Neural crest cell (in vitro differentiated cells): ENCODE measurements around the gene MYO19. TPM values are rescaled to one million over a fixed set of nuclear protein-coding genes. Genes with fewer than 3 reads are reported as not detected.

Source experiments
- DNase-seq: peaks from one replicate; pipeline ENCODE4 v3.0.0; 2021; ENCODE audit warnings: low read depth, mixed read lengths, low spot score
- H3K27ac Mint-ChIP-seq: one replicate; pipeline ENCODE4 v1.8.0; 2021; ENCODE audit warnings: mild to moderate bottlenecking, mixed read lengths; ENCODE audit not compliant: unreplicated experiment
- H3K27me3 Mint-ChIP-seq: 2 replicates; pipeline ENCODE4 v1.8.0; 2021; ENCODE audit warnings: low read depth, mild to moderate bottlenecking, mixed read lengths
- H3K36me3 Mint-ChIP-seq: 2 replicates; pipeline ENCODE4 v1.8.0; 2021; ENCODE audit warnings: low read depth, mild to moderate bottlenecking, mixed read lengths
- H3K4me1 Mint-ChIP-seq: 2 replicates; pipeline ENCODE4 v1.8.0; 2021; ENCODE audit warnings: mixed read lengths
- H3K4me3 Mint-ChIP-seq: one replicate; pipeline ENCODE4 v1.8.0; 2021; ENCODE audit warnings: mild to moderate bottlenecking, mixed read lengths
- H3K9me3 Mint-ChIP-seq: 2 replicates; pipeline ENCODE4 v1.8.0; 2021; ENCODE audit warnings: mixed read lengths
- long read RNA-seq: library from polyadenylated mRNA; unstranded; transcript quantifications from one replicate; pipeline ENCODE4 v2.0.0, GENCODE V29; 2020
- total RNA-seq: library from RNA; stranded (reverse); gene quantifications from 2 replicates; pipeline ENCODE4 v1.2.1, GENCODE V29; 2021
- TF ChIP-seq, protein P1 (sequence below): fragments of 200-600 bp; sonication (generic); conservative IDR thresholded peaks from 2 replicates; pipeline ENCODE4 v1.5.0; 2021; ENCODE audit warnings: antibody characterized with exemption, mild to moderate bottlenecking

Gene MYO19
- total RNA-seq, result 101 and 104 TPM in 2 replicates
- long read RNA-seq, full-length matches to known transcripts, result 15 of 45 reads
- long read RNA-seq, partial matches to known transcripts, result 16 of 45 reads
- long read RNA-seq, other reads (novel, unspliced or antisense), result 14 of 45 reads

DNA sequence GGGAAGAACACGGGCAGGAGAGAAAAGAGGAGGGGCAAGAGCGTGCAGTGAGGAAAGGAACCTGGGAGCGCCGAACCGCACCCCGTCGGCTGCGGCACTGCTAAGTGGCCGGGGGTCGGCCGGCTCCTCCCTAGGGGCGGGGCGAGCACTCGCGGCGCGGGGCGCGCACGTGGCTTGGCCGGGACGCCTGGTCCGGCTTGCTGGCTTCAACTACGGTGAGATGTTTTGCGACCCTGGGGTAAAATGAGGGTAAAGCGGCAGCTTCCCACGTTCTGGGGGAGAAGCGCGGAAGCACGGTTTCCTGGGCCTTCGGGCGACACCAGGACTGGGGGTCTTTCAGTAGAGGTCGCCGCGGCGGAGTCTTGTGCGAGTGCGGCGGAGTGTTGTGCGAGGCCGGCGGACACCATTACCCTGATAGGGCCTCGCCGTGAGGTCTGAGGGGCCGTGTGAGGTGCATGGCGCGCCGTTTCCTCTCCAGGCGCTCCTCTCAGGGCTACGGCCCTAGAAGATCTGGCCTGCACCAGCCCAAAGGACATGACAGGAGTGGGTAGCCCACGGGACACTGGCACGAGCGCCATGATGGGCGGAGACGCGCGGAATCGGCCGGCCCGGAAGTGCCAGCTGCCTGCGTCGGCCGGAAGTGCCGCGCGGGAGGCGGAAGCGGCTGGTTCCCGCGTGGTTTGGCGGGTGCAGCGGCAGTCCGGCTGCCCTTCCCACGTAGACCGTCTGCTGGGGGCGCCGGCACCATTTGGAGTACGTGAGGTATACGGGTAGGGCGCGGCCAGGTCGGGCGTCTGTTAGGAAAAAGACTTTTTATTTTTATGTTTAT, at the start of gene MYO19, which contains the start of gene PIGW:
Gene MYO19 (minus strand): TSS at position 29 of the 829 bp plus-strand sequence. CDS start 2,330 bp downstream, outside the sequence.
Gene PIGW (plus strand): TSS at position 148 of the 829 bp plus-strand sequence. CDS start 2,115 bp downstream, outside the sequence.
- no peaks in the 10 kb centered on the region for H3K27me3 Mint-ChIP-seq
- peak within 1 kb of the TSS; percentile 98 for H3K4me3 Mint-ChIP-seq
- H3K27ac Mint-ChIP-seq, result peak within 1 kb of the TSS; percentile 99
- DNase-seq, result peak; percentile 81
- H3K36me3 Mint-ChIP-seq, result peaks cover 17% of the 10 kb centered on the region
- TF ChIP-seq, protein P1, sequence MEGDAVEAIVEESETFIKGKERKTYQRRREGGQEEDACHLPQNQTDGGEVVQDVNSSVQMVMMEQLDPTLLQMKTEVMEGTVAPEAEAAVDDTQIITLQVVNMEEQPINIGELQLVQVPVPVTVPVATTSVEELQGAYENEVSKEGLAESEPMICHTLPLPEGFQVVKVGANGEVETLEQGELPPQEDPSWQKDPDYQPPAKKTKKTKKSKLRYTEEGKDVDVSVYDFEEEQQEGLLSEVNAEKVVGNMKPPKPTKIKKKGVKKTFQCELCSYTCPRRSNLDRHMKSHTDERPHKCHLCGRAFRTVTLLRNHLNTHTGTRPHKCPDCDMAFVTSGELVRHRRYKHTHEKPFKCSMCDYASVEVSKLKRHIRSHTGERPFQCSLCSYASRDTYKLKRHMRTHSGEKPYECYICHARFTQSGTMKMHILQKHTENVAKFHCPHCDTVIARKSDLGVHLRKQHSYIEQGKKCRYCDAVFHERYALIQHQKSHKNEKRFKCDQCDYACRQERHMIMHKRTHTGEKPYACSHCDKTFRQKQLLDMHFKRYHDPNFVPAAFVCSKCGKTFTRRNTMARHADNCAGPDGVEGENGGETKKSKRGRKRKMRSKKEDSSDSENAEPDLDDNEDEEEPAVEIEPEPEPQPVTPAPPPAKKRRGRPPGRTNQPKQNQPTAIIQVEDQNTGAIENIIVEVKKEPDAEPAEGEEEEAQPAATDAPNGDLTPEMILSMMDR, result peak; percentile 19
- no peaks in the 10 kb centered on the region for H3K9me3 Mint-ChIP-seq
- peaks cover 33% of the 10 kb centered on the region for H3K4me1 Mint-ChIP-seq

- Mint-ChIP-seq H3K27me3 (no peaks in the 10 kb centered on the region), H3K4me3 (no peak overlapping the region), H3K27ac (no peak overlapping the region), H3K9me3 (no peaks in the 10 kb centered on the region), H3K36me3 (peaks cover 9% of the 10 kb centered on the region), H3K4me1 (peaks cover 6% of the 10 kb centered on the region)
- TF ChIP-seq, protein P1, result no peak
- DNase-seq, result no peak
Observed at GRCh38 chr17:36583787-36584186, 49.1 kb upstream of the MYO19 start.

- H3K4me3 Mint-ChIP-seq, result peak overlapping the region; percentile 4
- no peak overlapping the region for H3K27ac Mint-ChIP-seq
- no peaks in the 10 kb centered on the region for H3K27me3 Mint-ChIP-seq
- peaks cover 29% of the 10 kb centered on the region for H3K4me1 Mint-ChIP-seq
- TF ChIP-seq, protein P1, result no peak
- peaks cover 16% of the 10 kb centered on the region for H3K36me3 Mint-ChIP-seq
- H3K9me3 Mint-ChIP-seq, result no peaks in the 10 kb centered on the region
- no peak for DNase-seq
Observed at GRCh38 chr17:36578671-36579070, 44.0 kb upstream of the MYO19 start.

DNA sequence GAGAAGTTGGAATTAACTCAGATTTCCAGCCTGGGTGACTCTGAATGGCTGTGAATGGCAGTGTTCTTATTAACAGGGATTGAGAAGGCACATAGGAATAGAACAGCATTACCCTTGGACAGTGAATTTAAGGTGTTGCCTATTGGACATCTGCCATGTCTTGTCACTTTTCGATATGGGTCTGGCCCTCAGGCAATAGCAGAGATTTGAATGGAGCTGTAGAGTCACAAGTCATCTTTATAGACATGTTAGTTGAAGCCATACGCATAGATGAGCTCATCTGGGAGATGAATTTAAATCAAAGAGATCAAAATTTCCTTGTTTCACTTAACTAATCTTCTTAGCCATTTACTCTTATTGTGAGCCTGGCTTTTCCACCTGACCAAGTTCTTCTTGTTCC, 42.1 kb upstream of the MYO19 start:
- Mint-ChIP-seq H3K9me3 (no peaks in the 10 kb centered on the region), H3K27ac (no peak overlapping the region), H3K4me3 (no peak overlapping the region), H3K27me3 (no peaks in the 10 kb centered on the region), H3K4me1 (peaks cover 29% of the 10 kb centered on the region), H3K36me3 (peaks cover 21% of the 10 kb centered on the region)
- no peak for DNase-seq
- TF ChIP-seq, protein P1, result no peak

GRCh38 chr17:36575028-36575427, 40.4 kb upstream of the MYO19 start:
- H3K27ac Mint-ChIP-seq, result no peak overlapping the region
- no peaks in the 10 kb centered on the region for H3K27me3 Mint-ChIP-seq

More at GRCh38 chr17:36575028-36575427, 40.4 kb upstream of the MYO19 start:
- Mint-ChIP-seq H3K9me3 (no peaks in the 10 kb centered on the region), H3K36me3 (peaks cover 17% of the 10 kb centered on the region), H3K4me3 (no peak overlapping the region), H3K4me1 (peaks cover 29% of the 10 kb centered on the region)
- DNase-seq, result no peak
- TF ChIP-seq, protein P1, result no peak
